Measurements from ENCODE around the gene AGBL4. TPM values are rescaled to one million over a fixed set of nuclear protein-coding genes. Genes with fewer than 3 reads are reported as not detected.

Gene AGBL4
- polyA plus RNA-seq, 1 donor (not counting 4 experiments of a cell fraction or from before 2014, with no cell fraction given): not detected

DNA sequence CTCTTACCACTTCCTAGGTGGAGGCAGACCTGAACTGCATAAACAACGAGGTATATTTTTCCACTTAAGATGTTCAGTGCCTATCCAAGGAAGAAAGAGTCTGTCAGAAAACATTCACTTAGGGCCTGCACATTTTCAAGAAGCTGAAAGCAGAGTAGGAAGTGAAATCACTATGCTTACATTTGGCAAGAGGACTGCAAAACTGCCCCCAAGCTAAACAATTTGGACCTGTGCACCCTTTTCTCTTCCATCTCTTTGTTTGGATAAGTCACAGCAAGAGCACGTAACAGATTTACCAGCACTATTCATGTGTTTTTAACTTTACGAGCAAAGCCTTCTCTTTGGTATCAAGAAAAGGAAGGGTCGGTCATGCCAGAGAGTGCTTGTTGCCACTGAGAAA is 1233.9 kb downstream of the AGBL4 start:
- TF ChIP-seq CTCF (optimal IDR thresholded peaks at IDR 0.05 in 1 of 3, IDR thresholded peaks at IDR 0.05 in 1 of 3, conservative IDR thresholded peaks at IDR 0.05 in 1 of 3; ENCODE audit: extremely low read depth in 1 of 3, insufficient read depth in 2 of 3, low read length in 3 of 3) (no peak), EZH2 (IDR thresholded peaks at IDR 0.05; ENCODE audit: low read length) (no peak)
- Histone ChIP-seq H3K9me1 (ENCODE audit: control insufficient read depth, extremely low read depth, insufficient read depth, low read length) (no peaks in the 10 kb centered on the region), H3K9me3 (ENCODE audit: control insufficient read depth, low read depth, low read length) (no peaks in the 10 kb centered on the region), H2AFZ (ENCODE audit: control insufficient read depth, low read length) (no peak overlapping the region), H4K20me1 (ENCODE audit: control insufficient read depth, extremely low read depth, insufficient read depth, low read length) (no peaks in the 10 kb centered on the region), H3K79me2 (ENCODE audit: control insufficient read depth, insufficient read depth, low read length) (no peaks in the 10 kb centered on the region), H3K4me2 (ENCODE audit: control insufficient read depth, extremely low read depth, insufficient read depth, low read depth, low read length) (no peak overlapping the region), H3K27me3 (ENCODE audit: control insufficient read depth, extremely low read depth, insufficient read depth, low read length) (no peaks in the 10 kb centered on the region), H3K36me3 (ENCODE audit: control insufficient read depth in 2 of 2, extremely low read depth in 1 of 2, insufficient read depth in 2 of 2, low read length in 2 of 2) (no peaks in the 10 kb centered on the region), H3K27ac (ENCODE audit: control insufficient read depth, insufficient read depth, low read length) (no peak overlapping the region), H3K4me1 (ENCODE audit: control insufficient read depth, extremely low read depth, insufficient read depth, low read length) (peaks cover 2% of the 10 kb centered on the region), H3K4me3 (ENCODE audit: control insufficient read depth in 2 of 3, extremely low read depth in 1 of 3, insufficient read depth in 2 of 3, low read depth in 1 of 3, low read length in 3 of 3) (no peak overlapping the region), H3K9ac (ENCODE audit: control insufficient read depth, extremely low read depth, insufficient read depth, low read length) (no peak overlapping the region)
- DNase-seq (ENCODE audit: low read depth, low spot score) (no peak), FAIRE-seq (no peak)
- dilution Hi-C loops (cut with MboI; ENCODE audit: extremely low pct_ligation_motif_present, low sequenced_read_pairs): no loop called here

DNA sequence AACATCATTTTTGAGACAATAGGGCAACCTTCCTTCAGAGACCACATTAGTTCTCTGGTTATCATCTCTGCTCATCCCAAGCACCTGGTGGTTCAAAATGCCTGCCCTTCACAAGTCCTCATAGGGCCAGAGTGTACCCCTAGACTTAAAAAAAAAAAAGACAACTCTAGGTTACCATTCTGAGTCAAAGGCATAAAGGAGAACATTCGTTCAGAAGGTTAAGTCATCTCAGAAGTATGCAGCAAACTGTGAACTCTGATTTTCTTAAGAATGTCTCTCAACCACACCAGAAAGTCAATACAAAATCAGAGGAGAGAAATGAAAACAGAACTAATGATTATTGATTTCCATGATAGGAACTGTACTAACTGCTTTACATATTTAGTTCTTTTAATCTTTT is 1237.9 kb downstream of the AGBL4 start:
- H2AFZ ChIP-seq (ENCODE audit: control insufficient read depth, low read length): no peak overlapping the region
- no peak overlapping the region for H3K9ac ChIP-seq (ENCODE audit: control insufficient read depth, extremely low read depth, insufficient read depth, low read length)
- TF ChIP-seq CTCF (optimal IDR thresholded peaks at IDR 0.05 in 1 of 3, IDR thresholded peaks at IDR 0.05 in 1 of 3, conservative IDR thresholded peaks at IDR 0.05 in 1 of 3; ENCODE audit: extremely low read depth in 1 of 3, insufficient read depth in 2 of 3, low read length in 3 of 3): no peak
- no peak for TF ChIP-seq EZH2 (IDR thresholded peaks at IDR 0.05; ENCODE audit: low read length)
- no peaks in the 10 kb centered on the region for H4K20me1 ChIP-seq (ENCODE audit: control insufficient read depth, extremely low read depth, insufficient read depth, low read length)
- H3K9me3 ChIP-seq (ENCODE audit: control insufficient read depth, low read depth, low read length): no peaks in the 10 kb centered on the region
- no peaks in the 10 kb centered on the region for H3K79me2 ChIP-seq (ENCODE audit: control insufficient read depth, insufficient read depth, low read length)
- H3K27me3 ChIP-seq (ENCODE audit: control insufficient read depth, extremely low read depth, insufficient read depth, low read length): no peaks in the 10 kb centered on the region
- dilution Hi-C loops (cut with MboI; ENCODE audit: extremely low pct_ligation_motif_present, low sequenced_read_pairs): no loop called here
- H3K27ac ChIP-seq (ENCODE audit: control insufficient read depth, insufficient read depth, low read length): no peak overlapping the region
- no peaks in the 10 kb centered on the region for H3K9me1 ChIP-seq (ENCODE audit: control insufficient read depth, extremely low read depth, insufficient read depth, low read length)
- FAIRE-seq (no peak), DNase-seq (ENCODE audit: low read depth, low spot score) (no peak)
- H3K36me3 ChIP-seq (ENCODE audit: control insufficient read depth in 2 of 2, extremely low read depth in 1 of 2, insufficient read depth in 2 of 2, low read length in 2 of 2): no peaks in the 10 kb centered on the region
- no peak overlapping the region for H3K4me3 ChIP-seq (ENCODE audit: control insufficient read depth in 2 of 3, extremely low read depth in 1 of 3, insufficient read depth in 2 of 3, low read depth in 1 of 3, low read length in 3 of 3)
- no peak overlapping the region for H3K4me2 ChIP-seq (ENCODE audit: control insufficient read depth, extremely low read depth, insufficient read depth, low read depth, low read length)
- H3K4me1 ChIP-seq (ENCODE audit: control insufficient read depth, extremely low read depth, insufficient read depth, low read length): no peaks in the 10 kb centered on the region

Measured in keratinocyte (primary cell).